ENCODE measurements around the gene C10orf53.
"Not testable (repeated sequence)": the region's sequence is repeated elsewhere in the genome, so short reads cannot be mapped to it uniquely, and the experiment has no call there.

C10orf53 gene

DNA sequence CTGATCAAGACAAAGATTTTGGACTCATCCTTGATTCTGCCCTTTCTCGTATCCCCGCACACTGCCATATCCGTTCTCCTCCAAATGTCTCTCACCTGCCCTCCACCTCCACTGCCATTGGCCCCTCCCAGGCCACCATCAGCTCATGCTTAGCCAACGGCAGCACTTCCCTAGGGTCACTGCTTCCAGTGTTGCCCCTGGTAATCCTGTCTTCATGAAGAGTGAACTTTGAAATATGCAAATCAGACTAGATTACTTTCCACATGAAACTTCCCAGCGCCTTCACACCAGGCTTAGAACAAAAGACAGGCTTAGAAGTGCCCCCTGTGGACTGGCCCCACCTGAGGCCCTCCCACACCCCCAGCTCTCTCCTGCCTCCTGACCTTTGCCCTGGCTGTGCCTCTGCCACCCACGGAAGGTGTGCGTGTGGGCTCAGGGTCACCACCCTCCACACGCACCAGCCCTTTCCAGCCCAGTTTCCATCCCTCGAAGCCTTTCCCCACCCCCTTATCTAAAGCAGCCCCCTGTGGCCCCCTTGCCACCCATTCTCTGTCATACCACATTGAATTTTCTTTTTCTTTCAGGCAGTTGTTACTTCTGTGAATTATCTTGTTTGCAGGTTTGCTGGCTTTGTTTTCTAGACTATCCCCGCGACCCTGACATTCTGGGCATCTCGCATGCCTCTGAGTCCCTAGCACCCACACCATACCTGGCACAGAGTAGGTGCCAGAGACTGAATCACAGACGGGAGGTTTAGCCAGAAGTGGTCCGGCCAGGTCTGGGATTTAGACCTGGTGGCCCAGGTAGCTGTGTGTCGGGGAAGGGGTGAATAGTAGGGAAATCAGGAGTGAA lies 26.8 kb upstream of the C10orf53 start:
- DNase-seq, result no peak

- no peak for DNase-seq
These were observed 26.1 kb upstream of the C10orf53 start for GRCh38 chr10:49653273-49653929.

DNA sequence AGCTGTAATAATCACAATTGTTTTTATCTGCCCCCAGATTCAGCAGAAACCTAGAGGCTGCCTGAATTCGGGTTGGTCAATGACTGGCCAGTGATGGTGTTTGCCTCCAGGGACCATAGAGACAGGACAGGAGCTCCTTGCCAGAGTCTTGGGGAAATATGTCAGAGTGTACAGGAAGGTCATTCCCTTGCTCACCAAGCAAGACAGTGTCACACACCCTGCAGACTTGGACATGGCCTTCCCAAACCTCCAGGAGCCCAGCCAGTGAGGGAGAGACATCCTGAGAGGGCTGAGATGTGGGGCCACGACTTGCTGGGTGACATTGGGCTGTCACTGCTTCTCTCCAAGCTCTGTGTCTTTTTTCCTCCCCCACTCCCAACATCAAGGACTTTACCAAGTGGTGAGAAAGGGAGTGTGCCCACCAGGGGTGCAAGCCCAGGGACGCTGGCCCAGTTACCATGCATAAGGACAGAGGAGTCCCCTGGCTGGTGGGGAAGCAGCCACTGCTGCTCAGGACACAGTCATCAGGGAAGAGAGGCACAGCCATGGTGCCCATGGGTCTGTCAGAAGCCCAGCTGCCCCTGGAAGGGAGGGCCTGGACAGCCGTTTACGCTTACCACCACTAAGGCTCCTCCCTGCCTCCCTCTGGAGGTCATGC lies 25.3 kb upstream of the C10orf53 start:
- no peak for DNase-seq

DNA sequence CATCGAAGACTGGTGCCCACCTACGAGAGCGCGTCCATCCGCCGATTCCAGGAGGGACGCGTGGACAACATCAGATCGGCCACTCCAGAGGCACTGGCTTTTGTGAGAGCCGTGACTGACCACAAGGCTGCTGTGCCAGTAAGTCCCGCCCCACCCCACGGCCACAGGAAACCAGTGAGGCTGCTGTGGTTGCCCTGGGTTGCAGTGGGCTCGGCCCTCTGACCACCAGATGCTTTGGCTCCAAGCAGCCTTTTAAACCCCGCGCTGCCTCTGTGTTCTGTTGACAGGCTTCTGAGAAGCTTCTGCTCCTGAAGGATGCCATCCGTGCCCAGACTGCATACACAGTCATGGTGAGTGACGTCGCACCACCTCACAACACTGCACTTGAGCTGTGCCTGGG lies 24.4 kb upstream of the C10orf53 start:
- DNase-seq, result no peak

DNA sequence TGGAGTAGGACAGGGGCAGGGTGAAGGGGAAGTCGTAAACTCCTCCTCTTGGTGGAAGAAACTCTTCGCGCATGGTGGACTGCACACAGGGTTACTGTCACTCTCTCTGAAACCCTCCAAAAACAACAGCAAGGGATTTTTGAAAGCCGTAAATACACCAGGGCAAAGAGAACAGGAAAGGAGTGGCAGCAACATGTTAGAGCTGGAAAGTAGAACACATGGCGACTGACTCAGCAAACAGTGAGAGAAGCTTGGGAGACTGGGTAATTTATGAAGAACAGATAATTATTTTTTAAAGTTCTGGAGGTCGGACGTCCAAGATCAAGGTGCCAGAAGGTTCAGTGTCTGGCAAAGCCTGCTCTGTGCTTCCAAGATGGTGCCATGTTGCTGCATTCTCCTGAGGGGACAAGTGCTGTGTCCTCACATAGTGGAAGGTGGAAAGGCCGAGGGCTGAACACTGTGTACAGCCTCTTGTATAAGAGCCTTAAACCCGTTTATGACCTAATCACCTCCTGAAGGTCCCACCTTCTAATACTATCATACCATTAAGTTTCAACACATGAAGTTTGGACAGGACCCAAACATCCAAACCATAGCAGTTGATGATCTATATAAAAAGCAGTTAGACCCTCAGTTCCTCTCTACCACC lies 22.5 kb upstream of the C10orf53 start:
- DNase-seq, result no peak

GRCh38 chr10:49657606-49658005 lies 21.8 kb upstream of the C10orf53 start:
- no peak for DNase-seq

DNA sequence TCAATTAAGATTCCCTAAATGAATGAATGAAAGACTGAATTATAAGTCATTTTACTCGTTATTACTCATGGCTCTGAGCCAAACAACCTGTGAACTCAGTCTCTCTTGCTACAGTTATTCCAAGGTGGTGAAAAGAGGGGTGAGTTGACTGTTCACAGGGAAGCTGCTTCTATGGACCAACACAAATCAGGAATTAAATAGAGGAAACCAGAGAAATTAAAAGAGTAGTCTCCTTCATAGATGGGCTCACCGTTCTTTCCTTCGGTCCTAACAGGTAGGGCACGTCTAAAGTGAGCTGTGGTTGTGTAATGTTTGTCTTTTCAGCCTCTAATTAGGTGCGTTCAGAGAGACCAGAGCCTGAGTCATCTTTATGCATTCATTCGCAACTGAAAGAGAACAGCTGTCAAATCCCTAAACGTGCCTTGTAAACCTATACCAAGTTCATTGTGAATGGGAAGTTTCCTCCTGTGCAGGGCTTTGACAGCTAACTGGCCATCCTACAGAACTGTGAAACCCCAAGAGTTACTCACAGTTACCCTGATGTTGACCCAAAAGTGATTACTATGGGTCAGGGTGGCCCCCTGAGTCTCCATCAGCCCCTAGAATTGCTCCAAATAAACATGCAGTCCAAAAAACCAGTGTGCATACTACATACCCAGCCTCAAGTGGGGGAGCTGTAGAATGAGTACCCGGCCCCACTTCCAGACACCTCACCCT lies 18.2 kb upstream of the C10orf53 start:
- DNase-seq, result no peak

GRCh38 chr10:49662169-49662830 lies 17.2 kb upstream of the C10orf53 start:
- DNase-seq, result no peak

DNA sequence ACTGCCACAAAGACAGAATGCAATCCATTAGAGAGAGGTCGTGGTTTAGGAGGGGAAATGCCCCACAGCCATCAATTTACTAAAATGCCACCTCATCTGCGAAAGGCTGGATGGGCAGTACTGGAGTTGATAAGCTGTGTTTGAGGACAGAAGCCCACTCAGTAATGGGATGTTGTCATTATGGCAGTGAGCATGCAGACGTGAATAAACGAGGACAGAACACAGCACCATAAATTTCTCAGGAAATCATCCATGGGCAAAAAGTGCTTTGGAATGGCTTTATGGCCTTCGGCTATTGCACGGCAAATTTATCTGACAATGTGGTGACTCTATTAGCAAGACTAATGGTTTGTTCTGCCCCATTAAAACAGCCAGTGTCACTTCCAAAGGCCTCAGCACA lies 15.9 kb upstream of the C10orf53 start:
- no peak for DNase-seq

DNA sequence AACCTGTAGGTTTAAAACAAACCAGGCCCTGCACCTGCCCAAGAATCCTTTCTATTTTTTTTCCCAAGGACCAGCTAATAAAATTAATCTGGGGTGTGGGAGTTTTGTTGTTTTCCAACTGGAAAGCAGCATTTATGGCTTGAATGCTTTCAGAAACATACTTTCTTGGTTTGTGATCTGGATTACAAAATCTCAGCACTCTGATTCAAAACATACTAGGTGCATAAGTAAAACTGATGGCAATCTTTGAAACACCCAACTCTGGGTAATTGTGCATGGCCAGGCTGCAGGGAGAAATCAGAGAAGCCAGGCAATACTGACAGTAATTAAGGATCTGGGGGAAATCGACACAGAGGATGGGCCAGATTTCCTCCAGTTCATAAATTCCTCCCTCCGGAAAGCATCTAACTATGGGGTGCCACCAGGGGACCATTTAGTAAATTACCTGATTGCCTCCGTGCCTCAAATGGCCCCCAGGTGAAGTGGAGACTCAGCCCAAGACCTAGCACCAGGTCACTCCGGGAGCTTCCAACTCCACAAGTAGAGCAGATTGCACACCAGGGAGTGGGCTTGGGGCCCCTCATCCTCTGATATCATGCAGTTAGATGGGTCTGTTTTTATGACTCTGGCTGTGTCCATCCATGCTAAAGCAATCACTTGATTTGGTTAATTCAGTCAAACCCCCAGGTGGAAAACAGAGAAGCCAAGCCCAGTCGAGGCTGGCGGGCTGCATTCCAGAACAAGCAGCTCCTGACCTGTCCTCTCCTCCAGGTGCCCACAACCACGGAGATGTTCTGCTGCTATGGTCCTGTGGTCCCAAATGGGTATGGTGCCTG lies 15.2 kb upstream of the C10orf53 start:
- DNase-seq, result no peak

- no peak for DNase-seq
These were observed 14.6 kb upstream of the C10orf53 start for GRCh38 chr10:49664842-49665355.

GRCh38 chr10:49666054-49666615 lies 13.3 kb upstream of the C10orf53 start:
- no peak for DNase-seq

DNA sequence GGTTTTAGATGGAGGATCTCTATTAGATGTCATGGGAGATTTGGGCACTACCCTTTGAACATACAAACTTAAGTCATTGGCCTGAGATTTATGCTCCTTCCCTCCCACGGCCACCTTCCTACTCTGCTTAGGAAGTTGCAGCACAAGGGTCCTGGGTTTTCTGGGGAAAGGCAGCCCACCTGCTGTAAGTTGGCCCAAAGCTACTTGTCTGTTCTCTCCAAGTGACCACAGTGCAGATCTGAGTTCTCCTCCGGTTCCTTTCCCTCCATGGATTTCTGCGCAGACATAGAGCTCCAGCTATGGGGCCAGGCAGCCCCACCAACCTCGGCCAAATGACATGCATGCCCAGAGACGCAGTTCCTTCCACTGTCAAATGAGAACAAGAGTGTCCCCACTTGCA lies 12.8 kb upstream of the C10orf53 start:
- no peak for DNase-seq

DNA sequence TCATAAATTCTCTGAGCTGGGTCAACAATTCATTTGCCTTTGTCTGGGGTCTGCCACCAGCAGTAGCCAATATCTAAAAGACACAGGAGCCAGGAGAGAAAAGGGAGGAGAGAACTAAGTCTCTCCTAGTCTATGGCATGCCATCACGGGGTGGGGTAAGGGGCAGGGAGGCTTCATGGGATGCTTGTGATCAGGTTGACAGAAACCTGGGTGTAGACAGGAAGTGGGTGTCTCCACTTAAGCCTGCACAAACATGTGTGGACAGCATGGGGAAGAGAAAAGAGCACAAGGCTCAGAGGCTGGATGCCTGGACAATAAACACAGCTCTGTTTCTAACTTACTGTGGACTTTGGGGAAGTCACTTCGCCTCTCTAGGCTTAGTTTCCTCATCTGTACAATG lies 11.5 kb upstream of the C10orf53 start:
- no peak for DNase-seq

GRCh38 chr10:49668684-49669083 lies 10.8 kb upstream of the C10orf53 start:
- no peak for DNase-seq

DNA sequence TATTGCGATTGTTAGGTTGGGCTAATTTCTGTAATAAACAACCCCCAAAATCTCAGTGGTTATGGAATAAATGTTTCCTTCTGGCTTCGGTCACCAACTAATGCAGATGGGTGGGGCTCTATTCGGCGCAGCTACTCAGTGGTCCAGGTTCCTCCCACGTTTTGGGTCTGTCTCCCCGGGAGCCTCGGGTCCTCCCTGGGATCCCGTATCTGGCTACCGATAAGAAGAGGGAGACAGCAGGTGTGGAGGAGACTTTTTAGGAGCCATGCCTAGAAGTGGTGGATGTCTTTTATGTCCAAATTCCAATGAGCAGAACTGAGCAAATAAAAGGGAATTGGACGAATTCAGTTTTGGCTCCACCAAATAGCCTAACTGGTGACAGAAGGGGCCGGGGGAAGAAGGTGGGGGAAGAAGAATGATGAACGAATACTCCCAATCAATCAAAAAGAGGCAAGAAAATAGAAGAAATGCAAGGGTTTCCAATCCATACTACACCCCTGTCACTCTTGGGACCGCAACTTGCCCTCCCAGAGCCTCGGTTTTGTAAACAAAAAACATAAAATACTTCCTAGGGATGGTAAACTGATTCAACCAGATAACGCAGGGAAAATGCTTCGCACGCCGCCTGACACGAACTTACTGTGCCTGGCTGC lies 498 bp upstream of the C10orf53 start:
- no peak for DNase-seq

DNA sequence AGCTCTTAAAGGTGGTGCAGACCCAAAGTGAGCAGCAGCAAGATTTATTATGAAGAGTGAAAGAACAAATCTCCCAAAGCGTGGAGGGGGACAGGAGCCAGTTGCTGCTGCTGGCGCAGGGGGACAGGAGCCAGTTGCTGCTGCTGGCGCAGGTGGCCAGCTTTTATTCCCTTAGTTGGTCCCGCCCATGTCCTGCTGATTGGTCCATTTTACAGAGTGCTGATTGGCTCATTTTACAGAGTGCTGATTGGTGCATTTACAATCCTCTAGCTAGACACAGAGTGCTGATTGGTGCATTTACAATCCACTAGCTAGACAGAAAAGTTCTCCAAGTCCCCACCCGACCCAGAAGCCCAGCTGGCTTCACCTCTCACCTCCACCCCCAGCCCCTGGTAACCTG lies 3.0 kb downstream of the C10orf53 start:
- DNase-seq, result not testable (repeated sequence)

DNA sequence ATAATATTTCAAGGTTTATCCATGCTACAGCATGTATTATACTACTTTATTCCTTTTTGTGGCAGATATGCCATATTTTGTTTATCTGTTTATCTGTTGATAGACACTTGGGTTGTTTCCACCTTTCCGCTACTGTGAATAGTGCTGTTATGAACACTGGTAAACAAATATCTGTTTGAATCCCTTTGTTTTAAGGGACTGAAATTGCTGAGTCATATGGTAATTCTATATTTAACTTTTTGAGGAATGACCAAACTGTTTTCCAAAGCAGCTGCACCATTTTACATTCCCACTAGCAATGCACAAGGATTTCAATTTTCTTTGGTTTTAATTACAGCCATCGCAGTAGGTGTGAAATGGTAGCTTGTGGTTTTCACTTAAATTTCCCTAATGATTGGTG lies 3.4 kb downstream of the C10orf53 start:
- no peak for DNase-seq

DNA sequence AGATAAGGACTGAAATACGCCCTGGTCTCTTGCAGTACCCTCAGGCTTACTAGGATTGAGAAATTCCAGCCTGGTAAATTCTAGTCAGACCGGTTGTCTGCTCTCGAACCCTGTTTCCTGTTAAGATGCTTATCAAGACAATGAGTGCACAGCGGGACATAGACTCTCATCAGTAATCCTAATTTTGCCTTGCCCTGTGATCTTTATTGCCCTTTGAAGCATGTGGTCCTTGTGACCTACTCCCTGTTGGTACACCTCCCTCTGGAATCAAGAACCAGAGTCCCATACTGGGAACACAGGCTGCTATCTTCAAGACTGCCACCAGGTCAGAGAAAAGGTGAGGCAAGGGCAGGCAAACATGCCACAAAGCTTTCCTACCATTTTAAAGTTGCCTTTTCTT lies 7.2 kb downstream of the C10orf53 start:
- no peak for DNase-seq

GRCh38 chr10:49688261-49688846 lies 8.9 kb downstream of the C10orf53 start:
- no peak for DNase-seq
